SH-SY5Y (cell line): ENCODE data around the gene ATF5.

Source experiments
- GATA2 ChIP-seq: IDR thresholded peaks from 2 replicates; pipeline ENCODE4 v1.6.1; 2011; ENCODE audit warnings: mild to moderate bottlenecking, low read depth, low read length
- GATA3 ChIP-seq: IDR thresholded peaks from 2 replicates; pipeline ENCODE4 v1.6.1; 2011; ENCODE audit warnings: low read depth, mild to moderate bottlenecking, low read length, moderate library complexity

The ATF5 gene

DNA sequence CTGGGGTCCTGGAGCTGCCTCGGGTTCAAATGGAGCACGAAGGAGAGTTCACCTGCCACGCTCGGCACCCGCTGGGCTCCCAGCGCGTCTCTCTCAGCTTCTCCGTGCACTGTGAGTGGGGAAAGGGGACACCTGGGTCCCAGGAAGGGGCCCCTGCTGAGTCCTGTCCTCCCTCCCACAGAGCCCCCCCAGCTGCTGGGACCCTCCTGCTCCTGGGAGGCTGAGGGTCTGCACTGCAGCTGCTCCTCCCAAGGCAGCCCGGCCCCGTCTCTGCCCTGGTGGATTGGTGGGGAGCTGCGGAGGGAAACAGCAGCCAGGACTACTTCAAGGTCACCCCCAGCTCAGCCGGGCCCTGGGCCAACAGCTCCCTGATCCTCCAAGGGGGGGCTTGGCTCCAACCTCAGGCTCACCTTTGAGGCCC, 43.0 kb downstream of the ATF5 start:
- TF ChIP-seq GATA3 (no peak), GATA2 (no peak)

DNA sequence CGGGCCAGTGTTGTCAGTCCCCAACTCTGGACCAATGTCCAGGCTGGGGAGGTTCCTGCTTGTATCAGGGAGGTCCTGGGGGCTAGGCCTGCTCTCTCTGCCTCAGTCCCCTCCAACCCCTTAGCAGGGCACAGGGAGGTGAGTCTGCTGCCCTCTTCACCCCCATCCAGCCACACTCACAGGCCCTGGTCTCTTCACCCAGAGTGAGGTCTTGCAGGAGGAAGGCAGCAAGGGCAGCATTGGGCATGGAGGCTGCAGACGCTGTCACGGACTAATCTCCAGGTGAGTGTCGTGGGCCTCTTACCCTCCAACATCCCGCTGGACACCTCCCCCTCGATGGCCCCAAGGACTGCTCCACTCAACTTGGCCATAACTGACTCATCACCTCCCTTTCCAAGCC, 43.8 kb downstream of the ATF5 start:
- TF ChIP-seq GATA3 (no peak), GATA2 (no peak)

- no peak for TF ChIP-seq GATA3
- no peak for TF ChIP-seq GATA2
Measured at GRCh38 chr19:49973987-49974386, 45.0 kb downstream of the ATF5 start.

- TF ChIP-seq GATA3, result no peak
- no peak for TF ChIP-seq GATA2
Measured at GRCh38 chr19:49975051-49975450, 46.0 kb downstream of the ATF5 start.

DNA sequence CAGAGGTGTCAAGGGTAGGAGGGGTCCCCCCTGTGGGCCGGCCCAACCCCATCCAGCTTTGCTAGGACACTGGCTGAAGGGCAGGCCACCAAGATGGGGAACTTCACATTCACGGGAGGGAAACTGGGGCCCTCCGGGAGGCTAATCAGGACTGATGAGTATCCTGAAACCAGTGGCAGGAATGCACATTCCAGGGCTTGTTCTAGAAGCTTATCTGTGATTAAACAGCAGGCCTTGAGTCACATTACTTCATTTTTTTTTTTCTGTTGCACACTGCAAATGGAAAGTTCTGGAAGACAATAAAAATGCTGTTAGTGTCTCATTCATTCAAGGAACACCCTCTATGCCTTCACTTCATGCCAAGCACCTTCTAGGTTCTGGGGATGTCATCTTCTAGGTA, 47.5 kb downstream of the ATF5 start:
- TF ChIP-seq GATA3 (no peak), GATA2 (no peak)

DNA sequence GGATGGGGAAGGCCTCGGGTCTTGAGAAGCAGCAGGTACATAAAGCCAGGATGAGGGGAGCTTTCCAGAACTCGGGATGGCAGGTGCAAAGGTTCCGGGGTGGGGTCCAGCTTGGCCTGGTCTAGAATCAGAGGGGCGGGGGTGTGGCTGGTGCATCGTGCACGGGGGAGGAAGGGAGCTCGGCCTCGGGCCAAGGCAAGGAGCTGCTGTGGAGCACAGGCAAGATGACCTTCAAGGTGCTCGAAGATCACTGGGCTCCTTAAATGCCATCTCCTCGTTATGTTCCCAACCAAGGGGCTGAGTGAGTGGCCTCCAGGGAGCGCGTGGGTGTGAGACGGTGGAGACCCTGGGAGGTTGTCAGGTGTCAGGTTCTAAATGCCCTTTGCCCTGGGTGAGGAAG, 48.1 kb downstream of the ATF5 start:
- no peak for TF ChIP-seq GATA3
- TF ChIP-seq GATA2, result no peak

- TF ChIP-seq GATA2 (no peak), GATA3 (no peak)
Measured at GRCh38 chr19:49977881-49978280, 48.9 kb downstream of the ATF5 start.

GRCh38 chr19:49978324-49978723, 49.3 kb downstream of the ATF5 start:
- TF ChIP-seq GATA2, result no peak
- no peak for TF ChIP-seq GATA3

DNA sequence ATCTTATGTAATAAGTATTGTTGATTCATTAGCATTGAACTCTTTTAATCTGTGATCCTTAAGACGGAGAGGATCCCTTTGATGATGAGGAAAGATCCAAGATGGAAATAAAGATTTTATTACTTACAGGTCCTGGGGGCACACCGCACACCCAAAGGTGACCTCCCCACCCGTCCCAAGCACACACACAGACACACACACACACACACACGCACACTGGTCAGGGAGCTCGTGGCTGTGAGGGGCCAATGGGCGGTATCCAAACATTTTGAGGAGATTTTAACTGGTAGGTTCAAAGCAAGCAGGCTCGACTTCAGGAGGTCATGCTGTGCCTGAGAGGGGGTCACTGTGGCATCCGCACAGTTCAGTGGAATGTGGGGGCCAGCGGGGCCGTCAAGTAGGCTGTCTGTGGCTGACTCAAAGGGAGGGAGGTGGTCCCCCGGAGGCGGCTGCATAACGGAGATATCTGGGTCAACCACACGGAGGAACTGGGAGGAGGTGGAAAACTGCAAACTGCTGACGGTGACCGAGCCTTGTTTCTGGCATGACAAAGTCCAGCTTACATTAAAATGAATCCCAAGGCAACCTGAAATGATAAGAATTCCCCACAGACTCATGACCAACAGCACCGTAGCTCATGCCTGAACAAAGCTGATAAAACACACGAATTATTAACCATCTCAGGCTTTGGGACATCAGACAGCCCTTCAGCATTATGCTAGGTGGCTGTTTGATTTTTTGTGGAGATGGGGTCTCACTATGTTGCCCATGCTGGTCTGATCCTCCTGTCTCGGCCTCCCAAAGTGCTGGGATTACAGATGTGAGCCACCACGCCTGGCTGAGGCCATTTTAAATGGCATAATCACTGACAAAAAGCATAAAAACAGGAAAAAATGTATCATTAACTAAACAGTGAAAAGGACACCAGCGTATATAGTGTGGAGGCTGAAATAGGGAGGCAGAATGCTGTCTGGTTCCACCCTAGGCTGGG, 52.9 kb downstream of the ATF5 start:
- TF ChIP-seq GATA2 (no peak), GATA3 (no peak)
